Measurements from ENCODE around the gene NR5A2.

GRCh38 chr1:200213392-200213791 lies 185.9 kb downstream of the NR5A2 start:
- TF ChIP-seq CTCF (IDR thresholded peaks at IDR 0.05) = no peak
- no peak for TF ChIP-seq POLR2A (IDR thresholded peaks at IDR 0.05)
